Stimulated activated CD4-positive, alpha-beta T cell treated with anti-CD3 and anti-CD28 coated beads, Interleukin-2, amount 100 ng/mL, for 24 hours (primary cell): Measurements from ENCODE around the gene C16orf86.
"Not testable (repeated sequence)": the region's sequence is repeated elsewhere in the genome, so short reads cannot be mapped to it uniquely, and the experiment has no call there.

Experiments used
- DNase-seq, 2 donors: peaks; one replicate each; pipeline ENCODE4 v3.0.0-alpha.2; 2020

Gene C16orf86

DNA sequence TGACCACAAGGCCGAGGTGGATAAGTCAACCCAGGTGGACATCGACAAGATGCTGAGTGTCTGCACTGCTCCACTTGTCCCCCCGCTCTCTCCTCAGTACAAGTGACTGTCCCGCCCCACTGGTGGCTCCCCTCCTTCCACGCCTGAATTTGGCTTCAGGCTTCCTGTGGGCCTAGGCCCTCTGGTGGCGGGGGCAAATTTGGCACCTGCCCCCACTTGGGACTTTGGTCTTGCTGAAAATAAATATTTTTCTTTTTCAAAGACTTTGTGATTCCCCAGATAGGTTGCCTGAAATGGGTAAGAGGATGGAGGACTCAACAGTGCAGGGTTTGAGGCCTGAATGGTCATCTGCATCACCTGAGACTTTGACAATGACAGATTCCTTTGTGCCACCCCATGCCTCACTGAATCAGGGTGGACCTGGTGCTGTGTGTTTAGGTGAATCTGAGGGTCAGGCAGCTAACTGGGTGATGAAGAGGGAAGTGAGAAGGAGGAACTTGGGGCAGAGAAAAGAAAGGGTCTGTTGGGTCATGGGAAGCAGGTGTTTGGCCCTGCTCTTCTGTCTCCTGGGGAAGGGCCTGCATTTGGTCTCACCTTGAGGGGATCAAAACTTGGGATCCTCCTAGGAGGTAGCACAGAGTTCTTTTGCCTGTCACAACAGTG, 2.0 kb downstream of the C16orf86 start:
- DNase-seq = peak in 1 of 2 donors; percentile 40

DNA sequence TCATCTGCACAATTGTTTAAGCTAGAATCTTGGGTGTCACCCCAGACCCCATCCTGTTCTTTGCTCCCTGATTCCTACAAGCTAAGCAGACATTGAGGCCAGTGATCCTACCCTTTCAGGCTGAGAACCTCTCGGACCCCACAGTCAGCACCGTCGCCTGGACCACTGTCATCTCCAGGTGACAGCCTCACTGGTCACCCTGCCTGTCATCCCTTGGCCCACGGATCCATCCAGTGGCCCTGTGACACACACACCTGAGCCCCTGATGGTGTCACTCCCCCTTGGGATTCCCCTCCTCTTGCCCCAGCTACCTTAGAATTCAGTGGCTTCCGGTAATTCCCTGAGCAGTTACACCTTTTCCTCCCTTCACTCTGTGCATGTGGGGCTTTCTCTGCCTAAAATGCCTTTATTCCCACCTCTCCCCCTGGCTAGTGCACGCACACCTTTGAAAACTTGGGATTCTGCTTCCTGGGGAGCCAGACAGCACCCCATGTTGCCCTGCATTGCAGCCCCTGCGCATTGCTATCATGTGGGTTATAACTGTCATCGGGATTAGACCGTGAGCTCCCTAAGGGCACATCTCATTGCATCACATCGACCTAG, 3.0 kb downstream of the C16orf86 start:
- no peak for DNase-seq

DNA sequence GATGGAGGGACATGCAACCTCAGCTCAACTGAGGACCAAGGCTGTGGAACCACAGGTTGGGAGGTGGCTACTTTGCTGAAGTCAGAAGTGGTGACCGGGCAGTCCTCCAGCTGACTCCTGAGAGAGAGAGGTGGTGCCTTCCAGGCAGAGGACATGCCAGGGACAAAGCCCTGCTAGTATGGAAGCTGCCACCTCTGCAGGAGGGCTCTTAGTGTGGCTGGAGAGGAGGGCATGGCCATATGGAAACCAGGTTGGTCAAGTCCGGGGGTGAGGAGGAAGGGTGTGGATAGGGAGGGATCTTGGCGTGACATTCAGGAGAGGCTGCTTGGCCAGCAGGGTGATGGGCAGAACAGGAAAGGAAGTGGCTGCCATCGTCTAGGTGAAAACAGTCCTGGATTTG, 5.7 kb downstream of the C16orf86 start:
- no peak for DNase-seq

DNA sequence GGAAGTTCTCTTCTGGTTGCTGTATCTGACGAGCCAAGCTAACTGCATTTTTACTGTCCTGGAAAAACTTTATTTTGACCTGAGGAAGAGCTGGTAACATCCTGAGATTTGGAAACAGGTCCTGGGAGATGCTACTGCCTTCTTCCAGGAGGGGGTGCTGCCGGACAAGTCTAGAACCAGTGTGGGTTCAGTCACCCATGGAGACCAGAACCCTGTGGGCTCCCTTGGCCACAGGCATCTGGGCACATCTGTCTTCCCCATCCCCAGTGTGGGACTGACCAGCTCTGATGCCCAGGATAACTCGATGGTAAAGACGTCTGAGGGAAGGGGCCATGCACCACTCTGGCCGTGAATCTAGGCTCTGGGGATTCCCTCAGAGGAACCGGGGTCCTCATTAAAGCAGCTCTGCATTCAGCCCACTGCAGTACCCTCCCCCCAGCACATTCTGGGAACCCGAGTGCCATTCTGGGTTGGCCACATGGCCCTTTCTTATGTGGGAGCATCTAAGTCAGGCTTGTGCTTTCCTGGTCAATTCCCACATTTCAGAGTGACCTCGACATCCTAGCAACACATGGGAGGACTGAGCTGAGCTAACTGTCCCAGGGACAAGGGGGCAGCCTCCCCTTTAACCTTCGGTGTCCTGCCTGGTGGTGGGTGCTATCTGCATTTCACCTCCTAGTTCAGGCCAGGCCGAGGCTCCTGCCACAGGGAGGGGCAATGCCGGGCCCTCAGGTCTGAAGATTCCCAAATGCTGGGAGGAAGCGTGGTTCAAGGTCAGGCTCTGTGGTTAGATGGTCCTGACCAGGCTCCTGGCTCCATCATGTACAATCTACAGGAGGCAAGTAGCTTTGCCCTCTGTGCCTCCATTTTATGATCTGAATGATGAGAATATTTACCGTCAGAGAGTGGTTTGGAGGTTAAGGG, 6.4 kb downstream of the C16orf86 start:
- peak; percentile 59 to 62 for DNase-seq

DNA sequence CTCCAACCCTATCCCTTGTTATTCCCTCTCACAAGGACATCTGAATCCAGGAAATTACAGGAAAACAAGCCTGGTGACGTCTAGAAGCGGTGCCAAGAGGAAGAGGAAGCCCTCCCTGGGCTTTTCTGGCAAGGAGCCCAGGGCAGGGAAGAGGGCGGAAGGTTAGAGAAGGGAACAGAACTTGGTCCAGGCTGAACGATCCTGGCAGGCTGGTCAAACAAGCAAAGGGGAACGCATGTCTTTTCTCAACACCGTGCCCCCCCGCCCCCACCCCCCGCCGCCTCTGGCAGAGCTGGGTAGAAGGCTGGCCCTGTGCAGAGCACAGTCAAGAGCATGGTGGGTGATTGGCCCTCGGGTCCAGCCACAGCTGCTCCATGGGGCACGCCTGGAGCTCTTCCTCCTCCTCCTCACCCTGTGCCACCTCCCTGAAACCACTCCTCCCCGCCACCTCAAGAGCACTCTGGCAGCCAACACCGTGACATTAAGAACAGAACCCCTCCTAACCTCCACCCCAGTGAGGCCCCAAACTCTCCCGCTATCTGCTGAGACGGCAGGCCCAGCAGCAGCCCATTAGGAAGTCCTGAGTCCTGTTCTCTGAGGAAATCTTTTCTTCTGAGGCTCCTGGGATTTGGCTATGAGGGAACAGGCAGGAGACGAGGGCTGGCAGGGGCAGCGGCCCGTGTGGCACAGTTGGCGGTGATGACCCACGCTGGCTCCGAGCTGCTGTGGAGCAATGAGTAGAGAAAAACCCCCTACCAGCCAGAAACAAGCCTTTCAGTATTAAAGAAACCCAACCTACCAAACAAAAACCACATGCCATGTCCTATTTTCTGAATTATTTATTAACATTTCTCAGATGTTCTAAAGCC, 7.3 kb downstream of the C16orf86 start:
- DNase-seq = no peak

DNA sequence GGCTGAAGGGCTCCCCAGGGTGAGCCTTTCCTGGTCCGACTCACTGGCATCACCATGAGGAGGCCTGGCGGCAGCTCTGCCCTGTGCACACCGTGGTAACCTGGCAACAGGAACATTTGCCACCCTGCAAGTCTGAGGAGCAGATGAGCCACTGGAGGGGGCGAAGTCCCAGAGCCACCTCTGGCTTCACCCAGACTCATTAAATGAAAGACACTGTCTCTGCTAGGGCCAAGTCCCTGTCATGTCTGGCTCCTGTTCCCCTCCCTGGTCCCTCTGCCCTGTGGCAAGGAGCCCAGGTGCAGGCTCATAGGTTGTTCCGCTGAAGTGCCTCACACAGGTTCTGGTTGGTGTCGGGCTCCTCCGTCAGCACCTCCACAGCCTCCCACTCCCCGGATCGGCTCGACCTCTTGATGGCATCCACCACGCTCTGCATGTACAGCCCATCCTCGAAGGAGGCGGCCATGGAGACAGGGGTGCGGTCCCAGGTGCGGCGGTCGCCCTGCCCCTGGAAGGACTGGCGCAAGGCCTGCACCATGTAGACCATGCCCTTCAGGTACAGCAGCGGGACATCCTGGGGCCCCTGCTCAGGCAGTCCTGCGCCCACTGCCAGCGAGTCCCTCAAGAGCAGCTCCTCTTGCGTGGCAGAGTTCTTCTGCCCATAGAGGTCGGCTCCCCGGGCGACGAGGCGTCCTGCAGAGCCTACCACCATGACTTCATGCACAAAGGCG, 8.4 kb downstream of the C16orf86 start:
- no peak for DNase-seq

DNA sequence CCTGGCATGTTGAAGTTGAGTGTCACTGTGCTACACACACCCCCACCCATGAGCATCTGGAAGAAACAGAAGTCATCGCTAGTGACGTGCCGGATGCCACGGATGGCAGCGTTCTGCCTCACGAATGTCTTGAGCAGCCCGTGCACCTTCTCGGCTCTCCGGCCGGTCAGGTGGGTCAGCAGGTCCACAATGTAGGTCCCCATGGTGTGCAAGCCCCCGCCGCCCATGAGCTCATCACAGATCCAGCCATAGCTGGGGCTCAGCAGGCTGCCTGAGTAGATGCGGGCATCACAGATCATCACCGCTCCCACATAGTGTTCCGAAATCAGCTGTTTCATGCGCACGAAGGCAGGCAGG, 8.9 kb downstream of the C16orf86 start:
- no peak for DNase-seq

DNA sequence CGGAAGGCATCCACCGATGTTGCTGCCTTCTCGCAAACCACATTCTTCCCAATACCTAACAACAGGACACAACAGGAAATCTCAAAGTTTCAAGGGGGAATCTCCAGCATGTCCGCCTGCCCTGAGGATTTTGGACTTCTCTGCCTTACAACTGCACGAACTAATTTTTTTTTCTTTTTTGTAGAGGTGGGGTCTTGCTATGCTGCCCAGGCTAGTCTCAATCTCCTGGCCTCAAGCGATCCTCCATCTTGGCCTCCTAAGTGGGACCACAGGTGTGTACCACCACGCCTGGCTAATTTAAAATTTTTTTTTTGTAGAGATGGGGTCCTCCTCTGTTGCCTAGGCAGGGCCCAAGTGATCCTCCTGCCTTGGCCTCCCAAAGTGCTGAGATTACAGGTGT, 9.4 kb downstream of the C16orf86 start:
- DNase-seq = no peak

DNA sequence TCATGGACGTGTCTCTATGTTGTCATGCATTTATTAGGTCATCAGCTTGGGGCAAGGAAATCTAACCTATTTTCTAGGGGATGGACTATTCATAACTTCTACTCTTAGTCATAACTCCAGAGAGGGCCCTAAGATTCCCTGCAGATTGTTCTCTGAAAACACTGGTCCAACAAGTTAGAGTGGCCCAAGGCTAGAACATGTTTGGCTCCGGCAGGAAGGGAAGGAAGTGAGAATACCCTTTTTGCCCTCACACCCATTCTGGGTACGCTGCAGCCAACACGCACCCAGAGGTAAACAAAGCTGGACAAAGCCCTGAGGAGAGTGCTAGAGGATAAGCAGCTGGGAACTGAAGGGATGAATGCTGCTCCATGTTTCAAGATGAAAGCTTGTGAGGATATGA, 9.9 kb downstream of the C16orf86 start:
- no peak for DNase-seq

DNA sequence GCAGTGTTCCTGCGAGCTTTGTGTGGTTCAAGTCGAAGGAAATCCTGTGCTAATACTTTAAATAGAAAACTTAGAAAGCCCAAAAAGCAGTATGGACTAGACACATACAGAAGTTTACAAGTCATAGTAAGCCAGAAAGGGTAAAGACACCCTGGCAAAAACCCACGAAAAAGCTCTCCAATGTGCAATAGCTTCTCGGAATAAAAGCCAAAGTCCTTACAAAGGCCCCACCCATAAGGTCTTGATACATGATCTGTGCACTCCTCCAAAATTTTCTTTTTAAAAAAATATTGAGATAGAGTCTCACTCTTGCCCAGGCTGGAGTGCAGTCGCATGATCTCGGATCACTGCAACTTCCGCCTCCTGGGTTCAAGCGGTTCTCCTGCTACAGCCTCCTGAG, 10.3 kb downstream of the C16orf86 start:
- DNase-seq = no peak

DNA sequence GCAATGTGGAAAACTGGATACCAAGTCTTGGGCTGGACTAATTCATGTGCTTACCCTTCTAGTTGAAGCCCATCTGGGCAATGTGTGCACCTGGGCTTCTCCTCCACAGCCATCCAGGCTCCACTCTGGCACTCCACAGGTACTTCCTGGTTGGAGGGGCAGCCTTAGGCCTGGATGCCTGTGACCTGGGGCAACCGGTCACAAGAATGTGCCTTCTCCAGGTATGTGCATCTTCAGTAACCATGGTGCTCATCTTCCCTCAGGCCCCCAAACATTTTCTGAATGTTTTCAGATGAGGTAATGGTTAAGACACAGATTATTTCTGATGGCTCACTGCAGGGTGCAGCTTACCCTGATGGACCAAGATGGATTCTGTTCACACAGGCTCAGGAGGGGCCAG, 11.1 kb downstream of the C16orf86 start:
- DNase-seq = no peak

DNA sequence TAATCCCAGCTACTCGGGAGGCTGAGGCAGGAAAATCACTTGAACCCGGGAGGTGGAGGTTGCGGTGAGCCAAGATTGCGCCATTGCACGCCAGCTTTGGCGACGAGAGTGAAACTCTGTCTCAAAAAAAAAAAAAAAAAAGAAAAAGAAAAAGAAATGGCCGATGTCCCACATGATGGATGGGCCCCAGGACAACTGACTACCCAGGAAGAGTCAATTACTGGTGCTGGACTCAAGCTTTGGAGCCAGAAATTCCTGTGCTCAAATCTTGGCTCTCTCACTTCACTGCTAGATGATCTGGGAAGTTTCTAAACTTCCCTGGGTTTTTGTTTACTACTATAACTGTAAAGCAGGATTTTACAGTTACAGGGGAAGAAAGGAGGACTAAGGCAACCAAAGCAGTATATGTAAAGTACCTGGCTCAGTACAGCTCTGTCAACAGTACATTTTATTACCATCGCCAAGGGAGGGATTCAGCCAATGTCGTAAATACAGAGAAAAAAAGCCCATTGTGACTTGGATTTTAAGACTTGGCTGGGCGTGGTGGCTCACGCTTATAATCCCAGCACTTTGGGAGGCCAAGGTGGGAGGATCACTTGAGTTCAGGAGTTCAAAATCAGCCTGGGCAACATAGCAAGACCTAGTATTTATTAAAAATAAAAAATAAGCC, 11.9 kb downstream of the C16orf86 start:
- no peak for DNase-seq

DNA sequence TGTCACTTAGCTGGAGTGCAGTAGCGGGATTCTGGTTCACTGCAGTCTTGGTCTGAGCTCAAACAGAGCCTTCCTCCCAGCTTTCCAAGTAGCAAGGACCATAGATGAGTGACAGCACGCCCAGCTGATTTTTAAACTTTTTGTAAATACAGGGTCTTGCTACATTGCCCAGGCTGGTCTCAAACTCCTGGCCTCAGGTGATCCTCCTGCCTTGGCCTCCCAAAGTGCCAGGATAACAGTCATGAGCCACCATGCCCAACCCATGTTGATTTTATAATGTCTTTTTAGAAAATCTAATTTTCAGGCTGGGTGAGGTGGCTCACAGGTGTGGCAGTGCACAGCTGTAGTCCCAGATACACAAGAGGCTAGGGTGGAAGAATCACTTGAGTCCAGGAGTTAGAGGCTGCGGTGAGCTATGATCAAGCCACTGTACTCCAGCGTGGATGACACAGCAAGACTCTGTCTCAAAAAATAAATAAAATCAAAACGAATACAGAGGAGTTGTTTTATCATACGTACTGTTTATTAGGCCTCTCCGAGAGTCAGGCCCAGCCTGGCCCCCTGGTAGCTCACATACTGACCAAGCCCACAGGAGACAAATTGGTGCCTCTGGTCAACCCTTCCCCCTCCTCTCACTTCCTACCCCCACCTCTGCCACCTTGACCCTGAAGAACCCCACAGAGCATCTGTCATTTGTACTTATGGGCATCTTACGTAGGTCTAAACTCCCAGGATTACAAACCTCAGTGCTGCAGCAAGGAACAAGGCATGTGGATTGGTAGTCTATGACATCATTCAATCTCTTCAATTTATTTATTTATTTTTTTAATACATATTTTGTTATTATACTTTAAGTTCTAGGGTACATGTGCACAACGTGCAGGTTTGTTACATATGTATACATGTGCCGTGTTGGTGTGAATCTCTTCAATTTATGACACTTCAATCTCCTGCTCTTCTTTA, 13.6 kb downstream of the C16orf86 start:
- DNase-seq = no peak

DNA sequence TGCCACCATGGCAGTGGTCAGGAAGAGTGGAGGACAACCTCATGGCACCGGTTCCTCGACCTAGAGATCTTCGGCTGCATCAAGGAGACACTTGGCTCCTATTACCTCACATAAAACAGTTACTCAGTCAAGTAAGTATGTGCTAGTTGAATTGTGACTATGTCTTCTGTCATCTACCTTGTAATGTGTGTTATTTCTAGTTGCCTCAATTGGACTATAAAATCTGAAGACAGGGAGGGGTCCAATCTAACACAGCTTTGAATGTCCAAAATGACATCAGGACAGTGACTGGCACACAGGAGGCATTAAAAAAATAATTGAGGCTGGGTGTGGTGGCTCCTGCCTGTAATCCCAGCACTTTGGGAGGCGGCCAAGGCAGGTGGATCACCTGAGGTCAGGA, 17.2 kb downstream of the C16orf86 start:
- DNase-seq = no peak

DNA sequence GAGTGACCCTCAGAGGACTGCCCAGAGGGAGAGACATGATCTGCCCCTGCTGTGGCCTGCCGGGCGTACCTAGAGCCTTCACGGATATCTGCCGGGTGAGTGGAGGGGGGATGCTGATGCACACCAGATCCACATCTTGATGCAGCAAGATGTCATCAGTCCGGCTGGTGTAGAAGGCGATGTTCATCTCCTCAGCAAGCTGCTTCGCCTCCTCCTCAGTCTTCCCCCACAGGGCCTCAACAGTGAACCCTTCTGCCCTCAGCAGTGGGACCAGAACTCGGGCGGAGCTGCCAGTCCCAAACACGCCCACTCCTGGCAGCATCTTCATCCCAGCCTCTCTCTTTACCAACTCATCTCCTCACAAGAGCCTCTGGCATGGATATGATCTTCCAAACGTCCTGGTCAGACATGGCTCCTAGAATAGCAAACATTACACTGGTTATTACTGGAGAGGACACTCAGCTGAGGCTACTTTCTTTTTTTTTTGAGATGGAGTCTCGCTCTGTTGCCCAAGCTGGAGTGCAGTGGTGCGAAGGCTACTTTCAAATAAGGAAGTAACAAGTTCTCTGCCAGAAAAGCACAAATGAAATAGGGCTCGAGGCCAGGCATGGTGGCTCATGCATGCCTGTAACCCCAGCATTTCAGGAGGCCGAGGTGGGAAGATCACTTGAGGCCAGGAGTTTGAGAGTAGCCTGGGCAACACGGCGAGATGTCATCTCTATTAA, 18.9 kb downstream of the C16orf86 start:
- DNase-seq = no peak

DNA sequence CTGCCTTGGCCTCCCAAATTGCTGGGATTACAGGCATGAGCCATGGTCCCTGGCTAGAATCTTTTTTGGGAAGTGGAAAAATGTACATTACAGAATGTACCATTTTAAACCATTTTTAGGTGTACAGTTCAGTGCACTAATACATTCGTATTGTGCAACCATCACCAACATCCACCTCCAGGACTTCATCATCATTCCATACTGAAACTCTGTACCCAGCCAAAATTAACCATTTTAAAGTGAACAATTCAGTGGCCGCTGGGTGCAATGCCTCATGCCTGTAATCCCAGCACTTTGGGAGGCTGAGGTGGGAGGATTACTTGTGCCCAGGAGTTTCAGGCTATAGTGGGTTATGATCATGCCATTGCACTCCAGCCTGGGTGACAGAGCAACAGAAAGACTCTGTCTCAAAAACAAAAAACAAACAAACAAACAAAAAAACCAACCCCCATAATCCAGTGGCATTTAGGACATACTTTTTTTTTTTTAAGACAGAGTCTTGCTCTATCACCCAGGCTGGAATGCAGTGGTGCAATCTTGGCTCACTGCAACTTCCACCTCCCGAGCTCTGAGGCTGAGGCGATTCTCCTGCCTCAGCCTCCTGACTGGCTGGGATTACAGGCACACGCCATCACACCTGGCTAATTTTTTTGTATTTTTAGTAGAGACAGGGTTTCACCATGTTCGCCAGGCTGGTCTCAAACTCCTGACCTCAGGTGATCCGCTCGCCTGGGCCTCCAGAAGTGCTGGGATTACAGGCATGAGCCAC, 27.1 kb downstream of the C16orf86 start:
- not testable (repeated sequence) for DNase-seq

DNA sequence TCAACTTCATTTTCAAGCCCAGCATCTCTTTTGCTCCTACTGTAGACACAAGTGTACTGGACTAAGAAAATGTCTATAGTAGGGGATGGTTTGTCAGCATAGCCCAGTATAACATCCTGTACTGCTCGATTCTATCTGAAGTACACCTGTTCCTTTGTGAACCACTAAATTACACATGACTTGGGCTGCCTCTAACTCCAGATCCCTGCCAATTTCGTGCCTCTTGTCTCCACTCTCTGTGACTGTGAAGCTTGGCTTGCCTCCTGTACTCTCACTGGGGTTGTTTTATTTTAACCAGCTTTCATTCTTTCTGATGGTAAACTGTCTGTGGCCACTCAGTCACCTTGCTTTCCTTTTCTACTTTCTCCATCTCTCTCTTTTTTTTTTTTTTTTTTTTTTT, 28.0 kb downstream of the C16orf86 start:
- DNase-seq = no peak

DNA sequence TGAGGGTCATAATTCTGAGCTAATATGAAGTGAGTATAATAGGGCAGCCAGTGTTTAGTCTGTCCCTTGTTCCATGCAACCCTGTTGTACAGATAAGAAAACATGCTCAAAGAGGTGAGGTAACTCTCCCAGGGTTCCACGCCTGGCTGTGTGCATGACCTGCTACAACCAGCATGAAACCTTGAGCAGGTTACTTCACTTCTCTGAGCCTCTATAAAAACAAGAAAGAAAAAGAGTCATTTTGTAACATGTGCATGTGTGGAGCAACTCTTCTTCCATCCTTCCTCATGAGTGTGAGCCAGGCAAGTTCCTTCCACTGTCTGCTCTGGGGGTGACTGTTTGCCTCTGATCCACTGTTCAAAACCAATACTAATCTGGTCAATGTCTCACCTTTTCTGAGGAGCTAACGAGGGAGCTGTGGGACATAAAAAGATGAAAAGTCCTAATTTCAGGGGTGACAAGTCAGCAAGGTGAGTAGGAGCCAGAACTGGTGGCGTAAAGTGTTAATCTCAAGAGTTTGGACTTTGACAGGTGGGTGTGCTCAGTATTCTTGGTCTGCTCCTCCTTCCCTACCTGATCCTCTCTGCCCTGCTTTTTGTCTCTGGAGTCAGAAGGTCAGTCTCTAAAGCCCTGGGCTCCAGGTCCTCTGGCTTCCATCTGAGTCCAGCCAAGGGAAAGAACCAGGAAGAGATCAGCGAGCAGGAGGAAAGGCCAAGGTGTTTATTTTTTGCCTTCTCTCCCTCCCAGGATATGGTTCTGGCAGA, 31.0 kb downstream of the C16orf86 start:
- no peak for DNase-seq
